ENCODE results near the gene MEG3. TPM values are rescaled to one million over a fixed set of nuclear protein-coding genes. Genes with fewer than 3 reads are reported as not detected.

Gene MEG3
- total RNA-seq, 1 donor from 2014 or later, result 46.1 TPM

DNA sequence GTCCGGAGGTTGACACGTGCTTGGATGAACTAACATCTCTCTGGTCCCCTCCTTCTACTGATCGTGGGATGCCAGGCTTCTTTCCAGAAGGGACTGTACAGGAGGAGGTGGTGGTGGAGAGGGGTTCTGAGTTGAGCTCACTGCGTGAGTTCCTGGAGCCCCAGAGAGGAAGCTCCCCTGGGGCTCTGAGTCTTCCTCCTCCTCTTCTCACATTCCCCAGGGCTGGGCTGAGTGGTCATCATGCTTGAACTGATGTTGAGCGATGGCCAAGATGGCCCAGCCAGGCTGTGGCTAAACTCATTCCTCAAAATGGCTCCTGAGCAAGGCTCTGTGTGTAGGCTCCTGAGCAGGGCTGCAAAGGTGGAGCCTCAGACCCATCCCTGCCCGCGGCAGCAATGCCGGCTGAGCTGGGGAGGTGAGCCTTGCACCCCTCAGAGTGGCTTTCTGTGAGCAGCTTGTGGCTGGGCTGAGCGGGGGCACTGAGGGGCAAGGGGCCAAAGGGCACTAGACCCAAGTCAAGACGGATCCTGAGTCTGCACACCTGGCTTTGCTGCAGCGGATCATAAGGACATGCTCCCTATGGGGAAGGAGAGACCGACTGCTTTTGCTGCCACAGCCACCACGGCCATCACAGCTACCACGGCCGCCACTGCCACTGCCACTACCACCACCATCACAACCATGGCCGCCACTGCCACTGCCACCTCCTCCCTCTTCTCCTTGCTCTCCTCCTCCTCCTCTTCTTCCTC lies 35.4 kb downstream of the MEG3 start:
- no peak overlapping the region for H3K4me3 ChIP-seq (ENCODE audit: low read depth, low read length)
- no peaks in the 10 kb centered on the region for H3K27me3 ChIP-seq (ENCODE audit: control insufficient read depth, insufficient read depth, low read length)
- no peaks in the 10 kb centered on the region for H3K36me3 ChIP-seq (ENCODE audit: control insufficient read depth, insufficient read depth, low read length)
- DNase-seq (ENCODE audit: low read depth), result no peak
- TF ChIP-seq, protein P1, sequence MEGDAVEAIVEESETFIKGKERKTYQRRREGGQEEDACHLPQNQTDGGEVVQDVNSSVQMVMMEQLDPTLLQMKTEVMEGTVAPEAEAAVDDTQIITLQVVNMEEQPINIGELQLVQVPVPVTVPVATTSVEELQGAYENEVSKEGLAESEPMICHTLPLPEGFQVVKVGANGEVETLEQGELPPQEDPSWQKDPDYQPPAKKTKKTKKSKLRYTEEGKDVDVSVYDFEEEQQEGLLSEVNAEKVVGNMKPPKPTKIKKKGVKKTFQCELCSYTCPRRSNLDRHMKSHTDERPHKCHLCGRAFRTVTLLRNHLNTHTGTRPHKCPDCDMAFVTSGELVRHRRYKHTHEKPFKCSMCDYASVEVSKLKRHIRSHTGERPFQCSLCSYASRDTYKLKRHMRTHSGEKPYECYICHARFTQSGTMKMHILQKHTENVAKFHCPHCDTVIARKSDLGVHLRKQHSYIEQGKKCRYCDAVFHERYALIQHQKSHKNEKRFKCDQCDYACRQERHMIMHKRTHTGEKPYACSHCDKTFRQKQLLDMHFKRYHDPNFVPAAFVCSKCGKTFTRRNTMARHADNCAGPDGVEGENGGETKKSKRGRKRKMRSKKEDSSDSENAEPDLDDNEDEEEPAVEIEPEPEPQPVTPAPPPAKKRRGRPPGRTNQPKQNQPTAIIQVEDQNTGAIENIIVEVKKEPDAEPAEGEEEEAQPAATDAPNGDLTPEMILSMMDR (IDR thresholded peaks at IDR 0.05; ENCODE audit: insufficient read depth, low read length, poor library complexity, severe bottlenecking), result no peak

DNA sequence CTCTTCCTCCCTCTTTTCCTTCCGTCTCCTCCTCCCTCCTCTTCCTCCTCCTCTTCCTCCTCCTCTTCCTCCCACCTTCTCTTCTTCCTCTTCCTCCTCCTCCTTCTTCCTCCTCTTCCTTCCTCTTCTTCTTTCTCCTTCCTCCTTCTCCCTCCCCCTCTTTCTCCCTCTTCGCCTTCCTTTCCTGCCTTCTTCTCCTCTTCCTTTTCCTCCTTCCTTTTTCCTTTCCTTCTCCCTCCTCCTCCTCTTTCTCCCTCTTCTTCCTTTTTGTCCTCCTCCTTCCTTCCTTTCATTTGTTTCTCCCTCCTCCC lies 36.0 kb downstream of the MEG3 start:
- Histone ChIP-seq H3K4me3 (ENCODE audit: low read depth, low read length) (no peak overlapping the region), H3K27me3 (ENCODE audit: control insufficient read depth, insufficient read depth, low read length) (no peaks in the 10 kb centered on the region), H3K36me3 (ENCODE audit: control insufficient read depth, insufficient read depth, low read length) (no peaks in the 10 kb centered on the region)
- no peak for DNase-seq (ENCODE audit: low read depth)
- TF ChIP-seq, protein P1 (IDR thresholded peaks at IDR 0.05; ENCODE audit: insufficient read depth, low read length, poor library complexity, severe bottlenecking), result no peak

DNA sequence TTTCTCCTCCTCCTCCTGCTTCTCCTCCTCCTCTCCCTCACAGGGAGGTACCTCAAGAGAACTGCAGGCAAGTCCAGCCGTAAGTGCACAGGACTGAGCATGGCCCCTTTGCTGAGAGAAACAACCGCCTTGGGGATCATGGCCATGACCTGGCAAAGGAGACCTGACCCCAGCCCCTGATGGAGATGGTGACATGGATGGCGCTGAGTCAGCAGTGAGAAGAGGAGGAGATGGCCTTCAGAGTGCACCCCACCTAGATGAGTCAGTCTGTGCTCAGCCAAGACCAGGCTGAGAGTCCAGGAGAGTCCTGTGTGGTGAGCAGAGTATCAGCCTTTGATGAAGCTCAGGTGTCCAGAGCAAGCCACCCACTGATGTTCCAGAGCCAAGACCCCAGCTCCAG lies 36.4 kb downstream of the MEG3 start:
- TF ChIP-seq, protein P1 (IDR thresholded peaks at IDR 0.05; ENCODE audit: insufficient read depth, low read length, poor library complexity, severe bottlenecking), result no peak
- no peaks in the 10 kb centered on the region for H3K36me3 ChIP-seq (ENCODE audit: control insufficient read depth, insufficient read depth, low read length)
- H3K4me3 ChIP-seq (ENCODE audit: low read depth, low read length), result no peak overlapping the region
- no peak for DNase-seq (ENCODE audit: low read depth)
- no peaks in the 10 kb centered on the region for H3K27me3 ChIP-seq (ENCODE audit: control insufficient read depth, insufficient read depth, low read length)

- TF ChIP-seq, protein P1 (IDR thresholded peaks at IDR 0.05; ENCODE audit: insufficient read depth, low read length, poor library complexity, severe bottlenecking), result no peak
- Histone ChIP-seq H3K27me3 (ENCODE audit: control insufficient read depth, insufficient read depth, low read length) (no peaks in the 10 kb centered on the region), H3K4me3 (ENCODE audit: low read depth, low read length) (no peak overlapping the region), H3K36me3 (ENCODE audit: control insufficient read depth, insufficient read depth, low read length) (no peaks in the 10 kb centered on the region)
- DNase-seq (ENCODE audit: low read depth), result no peak
Measured at GRCh38 chr14:100862793-100863192, 36.9 kb downstream of the MEG3 start.

DNA sequence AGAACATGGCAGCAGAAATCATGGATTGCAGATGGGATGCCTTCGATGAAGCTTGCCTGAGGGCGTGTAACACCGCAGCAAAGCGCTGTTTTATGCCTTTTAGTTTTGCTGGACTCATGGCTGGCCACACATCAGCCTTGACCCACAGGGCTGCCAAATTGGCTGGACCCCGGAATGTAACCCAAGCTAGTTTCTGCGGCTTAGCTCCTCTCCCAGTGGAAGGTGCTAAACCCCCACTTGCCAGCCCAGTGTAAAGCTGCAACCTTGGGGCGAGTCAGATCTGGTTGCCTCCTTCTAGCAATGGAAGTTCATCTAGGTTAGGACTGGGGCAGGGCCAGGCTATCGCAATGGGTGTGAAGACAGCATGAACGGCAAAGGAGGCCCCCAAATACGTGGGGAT lies 38.3 kb downstream of the MEG3 start:
- no peak for DNase-seq (ENCODE audit: low read depth)
- H3K27me3 ChIP-seq (ENCODE audit: control insufficient read depth, insufficient read depth, low read length), result no peaks in the 10 kb centered on the region
- no peak overlapping the region for H3K4me3 ChIP-seq (ENCODE audit: low read depth, low read length)
- TF ChIP-seq, protein P1 (IDR thresholded peaks at IDR 0.05; ENCODE audit: insufficient read depth, low read length, poor library complexity, severe bottlenecking), result no peak
- no peaks in the 10 kb centered on the region for H3K36me3 ChIP-seq (ENCODE audit: control insufficient read depth, insufficient read depth, low read length)
